Kidney (tissue), 14 donors: ENCODE measurements around the gene EHBP1. TPM values are rescaled to one million over a fixed set of nuclear protein-coding genes. Genes with fewer than 3 reads are reported as not detected.

ENCODE experiments used
- DNase-seq, 5 donors: peaks; one replicate each; pipeline ENCODE4 v3.0.0-alpha.2; 2013 to 2020
- FAIRE-seq: peaks from 2 replicates; lab custom pipeline; 2012; peaks lifted over from hg19 to GRCh38; lab: Jason Lieb, UNC
- H3K27ac ChIP-seq, 2 donors: one replicate each; pipeline ENCODE4 v1.7.0; 2013; ENCODE audit warnings: low read depth in 2 of 2, low read length in 2 of 2, inconsistent platforms in 1 of 2
- H3K27me3 ChIP-seq: one replicate; pipeline ENCODE4 v1.7.1; 2013; ENCODE audit warnings: low read length, inconsistent platforms; ENCODE audit not compliant: control insufficient read depth, insufficient read depth
- H3K36me3 ChIP-seq, 3 donors: one replicate each; pipeline versions ENCODE4 v1.7.0 to v1.7.1; 2013; ENCODE audit warnings: low read length in 3 of 3, control low read depth in 1 of 3, inconsistent platforms in 1 of 3; ENCODE audit not compliant: insufficient read depth in 3 of 3, control insufficient read depth in 2 of 3
- H3K4me1 ChIP-seq, 3 donors: one replicate each; pipeline versions ENCODE4 v1.7.0 to v1.7.1; 2013; ENCODE audit warnings: low read length in 3 of 3, inconsistent platforms in 1 of 3, low read depth in 1 of 3; ENCODE audit not compliant: control insufficient read depth in 2 of 3, insufficient read depth in 2 of 3
- H3K4me3 ChIP-seq, 3 donors: one replicate each; pipeline versions ENCODE4 v1.7.0 to v1.8.1; 2013; ENCODE audit warnings: low read length in 3 of 3, control low read depth in 1 of 3, inconsistent platforms in 1 of 3
- H3K9ac ChIP-seq, 3 donors: one replicate each; pipeline versions ENCODE4 v1.7.0 to v1.7.1; 2013; ENCODE audit warnings: low read length in 3 of 3, control low read depth in 1 of 3, inconsistent platforms in 1 of 3
- H3K9me3 ChIP-seq, 3 donors: one replicate each; pipeline versions ENCODE4 v1.7.0 to v1.7.1; 2013; ENCODE audit warnings: low read length in 3 of 3, control low read depth in 1 of 3, inconsistent platforms in 1 of 3; ENCODE audit not compliant: control insufficient read depth in 2 of 3, insufficient read depth in 1 of 3
- CTCF ChIP-seq: IDR thresholded peaks from 3 replicates; pipeline ENCODE4 v1.5.1; 2012; ENCODE audit warnings: mild to moderate bottlenecking, moderate library complexity, borderline replicate concordance; ENCODE audit not compliant: insufficient read depth; ENCODE audit errors: extremely low read depth
- intact Hi-C: fragments of 100-400 bp; cut with DNase I; formaldehyde crosslinking; loops from one replicate; pipeline ENCODE4 v1.11.1; 2022
- polyA plus RNA-seq: library from polyadenylated mRNA; stranded (reverse); fragments of 350-450 nt; fragmentation: Illumina TruSeq; extraction: RNeasy Lipid Tissue Mini Kit (QIAGEN cat#74804); gene quantifications from one replicate; pipeline ENCODE4 v1.2.3, GENCODE V29; 2014; ENCODE audit warnings: low read depth, low replicate concordance; ENCODE audit not compliant: insufficient read depth
- total RNA-seq: library from RNA; stranded (reverse); fragmentation: NEBNext Ultra II Directional; extraction: Animal tissue kit (Norgen Biotek cat#: 25700); gene quantifications from one replicate; pipeline ENCODE4 v1.2.1, GENCODE V29; 2021
- donor health status: control.
- donor health status: control.
- donor health status: control.
- donor health status: control.
- donor health status: control.
- donor health status: DM: yes; HTN: yes; CAD: no.
- donor health status: Normal renal cell carcinoma (clear cell type).

EHBP1 gene
- total and polyA plus RNA-seq, 2 donors from 2014 or later = 12.5 to 42.7 TPM

- no peak overlapping the region for H3K9ac ChIP-seq
- peaks cover 0 to 3% (median 0%) of the 10 kb centered on the region in 3 donors for H3K36me3 ChIP-seq
- intact Hi-C loops = no loop called here
- H3K27ac ChIP-seq = no peak overlapping the region
- no peaks in the 10 kb centered on the region for H3K9me3 ChIP-seq
- H3K4me3 ChIP-seq = no peak overlapping the region
- FAIRE-seq = no peak
- H3K4me1 ChIP-seq = peaks cover 0 to 6% (median 3%) of the 10 kb centered on the region in 3 donors
- TF ChIP-seq CTCF = no peak
- H3K27me3 ChIP-seq = peaks cover 54% of the 10 kb centered on the region
- DNase-seq = peak in 1 of 5 donors; percentile 10
Observed at GRCh38 chr2:63046961-63047320, 341.4 kb downstream of the EHBP1 start.

- no peak overlapping the region for H3K27ac ChIP-seq
- TF ChIP-seq CTCF = no peak
- DNase-seq = peak in 4 of 5 donors; percentile 48 to 68 (median 64)
- FAIRE-seq = no peak
- H3K36me3 ChIP-seq = peaks cover 0 to 3% (median 0%) of the 10 kb centered on the region in 3 donors
- peaks cover 60% of the 10 kb centered on the region for H3K27me3 ChIP-seq
- H3K9me3 ChIP-seq = no peaks in the 10 kb centered on the region
- H3K4me1 ChIP-seq = peaks cover 0 to 6% (median 3%) of the 10 kb centered on the region in 3 donors
- H3K4me3 ChIP-seq = no peak overlapping the region
- no peak overlapping the region for H3K9ac ChIP-seq
- intact Hi-C loops = no loop called here
Observed at GRCh38 chr2:63047321-63048279, 342.1 kb downstream of the EHBP1 start.

DNA sequence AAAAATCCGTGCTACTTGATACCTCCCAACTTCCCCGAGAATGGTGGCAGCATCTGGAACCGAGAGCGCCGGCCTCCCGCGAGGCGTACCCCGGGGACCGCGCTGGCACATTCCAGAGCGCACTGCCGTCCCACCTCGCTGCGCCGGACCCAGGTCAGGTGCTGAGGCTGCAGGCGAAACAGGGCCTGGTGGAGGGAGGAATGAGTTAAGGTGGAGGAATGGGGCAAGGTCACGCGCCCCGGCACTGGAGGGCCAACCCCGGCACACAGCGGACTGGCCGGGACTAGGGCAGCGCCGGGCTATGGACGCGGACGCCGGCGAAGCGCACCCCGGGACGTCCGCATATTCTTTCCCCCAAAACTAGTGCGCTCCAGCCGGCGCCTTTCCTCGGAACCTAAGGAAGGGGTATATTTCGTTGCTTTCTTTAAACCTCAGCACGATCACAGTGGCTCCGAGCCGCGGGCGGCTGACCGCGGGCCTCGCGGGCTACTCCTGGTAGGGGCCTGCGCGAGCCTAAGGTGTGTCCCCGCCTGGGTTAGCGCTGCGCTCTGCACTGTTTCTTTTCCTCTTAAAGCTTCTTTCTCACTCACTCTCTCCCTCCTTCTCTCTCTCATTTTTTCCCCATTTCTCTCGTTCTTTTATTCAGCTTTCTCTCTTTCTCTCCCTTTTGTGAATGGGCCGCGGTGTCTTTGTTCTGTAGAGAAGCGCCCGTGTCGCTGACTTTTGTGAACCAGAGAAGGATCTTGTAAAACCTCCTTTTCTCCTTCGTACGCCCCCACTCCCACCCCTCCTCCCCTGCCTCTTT is 343.1 kb downstream of the EHBP1 start:
- Histone ChIP-seq H3K36me3 (peaks cover 0 to 3% (median 0%) of the 10 kb centered on the region in 3 donors), H3K9me3 (no peaks in the 10 kb centered on the region), H3K4me3 (no peak overlapping the region), H3K4me1 (peaks cover 0 to 6% (median 4%) of the 10 kb centered on the region in 3 donors), H3K27ac (no peak overlapping the region), H3K9ac (no peak overlapping the region), H3K27me3 (peaks cover 66% of the 10 kb centered on the region)
- FAIRE-seq (no peak), DNase-seq (peak in 4 of 5 donors; percentile 67 to 78 (median 70))
- intact Hi-C loops = no loop called here
- no peak for TF ChIP-seq CTCF
